ENCODE data around the gene INTS1. TPM values are rescaled to one million over a fixed set of nuclear protein-coding genes. Genes with fewer than 3 reads are reported as not detected.

The INTS1 gene
- total and polyA plus RNA-seq, 10 of the 15 experiments (the other 5 are each of a cell fraction or from before 2014, with no cell fraction given) = 0.52 to 89.0 (median 15.1) TPM

DNA sequence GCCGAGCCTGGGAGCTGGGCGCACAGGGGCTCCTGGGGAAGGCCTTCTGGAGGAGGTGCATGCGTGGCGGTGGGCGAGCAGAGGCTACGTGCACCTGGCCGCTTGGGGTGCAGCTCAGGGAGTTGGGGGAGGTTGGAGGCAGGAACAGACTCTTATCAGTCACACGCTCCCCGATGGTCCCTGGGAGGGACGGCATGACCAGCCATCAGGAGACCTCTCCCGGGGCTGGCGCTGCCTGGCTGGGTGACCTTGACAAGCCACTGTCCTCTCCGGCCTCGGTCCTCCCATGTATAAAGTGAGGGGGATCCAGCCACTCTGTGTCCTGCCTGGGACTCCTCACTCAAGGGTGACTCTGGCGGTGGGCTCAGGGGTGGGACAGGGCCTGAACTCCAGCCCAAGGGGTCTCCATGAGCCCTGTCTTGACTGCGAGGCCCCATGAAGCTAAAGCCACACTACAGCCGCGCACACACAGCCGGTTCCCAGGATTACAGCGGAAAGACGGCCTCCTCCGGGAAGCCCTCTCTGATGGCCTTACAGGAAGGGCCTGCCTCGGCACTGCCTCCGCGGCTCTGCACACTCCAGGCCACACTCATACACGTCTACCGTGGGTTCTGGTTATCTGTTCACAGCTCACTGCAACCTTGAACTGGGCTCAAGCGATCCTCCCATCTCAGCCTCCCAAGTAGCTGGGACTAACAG, 49.5 kb upstream of the INTS1 start:
- Histone ChIP-seq H2AFZ (ENCODE audit: control insufficient read depth, low read depth, low read length) (no peak overlapping the region), H3K9ac (ENCODE audit: control insufficient read depth, insufficient read depth, low read length) (no peak overlapping the region), H3K4me3 (no peak overlapping the region), H4K20me1 (ENCODE audit: control insufficient read depth, insufficient read depth) (no peaks in the 10 kb centered on the region), H3K36me3 (ENCODE audit: control insufficient read depth in 2 of 2, insufficient read depth in 2 of 2, low read length in 1 of 2) (no peaks in the 10 kb centered on the region), H3K27me3 (replicated peaks in 1 of 2; ENCODE audit: control insufficient read depth in 2 of 2, insufficient read depth in 2 of 2, low read length in 1 of 2) (no peaks in the 10 kb centered on the region), H3K79me2 (ENCODE audit: control insufficient read depth, insufficient read depth, low read length) (no peaks in the 10 kb centered on the region), H3K4me1 (ENCODE audit: control insufficient read depth, insufficient read depth, low read length) (no peaks in the 10 kb centered on the region), H3K27ac (ENCODE audit: control insufficient read depth, insufficient read depth) (no peak overlapping the region), H3K4me2 (ENCODE audit: control insufficient read depth, insufficient read depth) (no peak overlapping the region), H3K9me3 (replicated peaks; ENCODE audit: control insufficient read depth, insufficient read depth, low read length) (no peaks in the 10 kb centered on the region)
- ChIA-PET CTCF (interaction anchor here (0.7 kb wide), 1 partner anchor 656 kb away, joined by 3 read pairs; no protein-coding TSS in a partner anchor), SMC1A (ENCODE audit: uncharacterized antibody, unreplicated experiment) (no interaction called here), POLR2A (no interaction called here), RAD21 (ENCODE audit: unreplicated experiment) (no interaction called here)
- DNase-seq (ENCODE audit: low read depth, low spot score) (no peak), ATAC-seq (no peak), FAIRE-seq (no peak)
- intact Hi-C loops (cut with micrococcal nuclease; ENCODE audit: unreplicated experiment) (no loop called here), in situ Hi-C loops (cut with MboI) (no loop called here)
- TF ChIP-seq MEF2A (IDR thresholded peaks at IDR 0.05; ENCODE audit: insufficient read depth, low read depth, low read length) = no peak
- TF ChIP-seq TBL1XR1 (IDR thresholded peaks at IDR 0.05; ENCODE audit: low read depth, low read length) = no peak
- TF ChIP-seq MAX (IDR thresholded peaks at IDR 0.05; ENCODE audit: low read depth, low read length) = no peak
- TF ChIP-seq PAX5 (IDR thresholded peaks at IDR 0.05; ENCODE audit: borderline replicate concordance, low read depth, low read length) = no peak
- no peak for TF ChIP-seq RB1 (IDR thresholded peaks at IDR 0.05; ENCODE audit: borderline replicate concordance)
- TF ChIP-seq SREBF1 (IDR thresholded peaks at IDR 0.05; ENCODE audit: low read length) = no peak
- TF ChIP-seq ZNF207 (IDR thresholded peaks at IDR 0.05; ENCODE audit: borderline replicate concordance) = no peak
- no peak for TF ChIP-seq CHD4 (IDR thresholded peaks at IDR 0.05)
- TF ChIP-seq MTA2 (IDR thresholded peaks at IDR 0.05; ENCODE audit: low read depth) = no peak
- TF ChIP-seq LARP7 (IDR thresholded peaks at IDR 0.05) = no peak
- TF ChIP-seq ZNF622 (IDR thresholded peaks at IDR 0.05) = no peak
- no peak for TF ChIP-seq ZBTB40 (IDR thresholded peaks at IDR 0.05; ENCODE audit: borderline replicate concordance)
- TF ChIP-seq ESRRA (IDR thresholded peaks at IDR 0.05; ENCODE audit: low read length) = no peak
- no TSS peak for BruUV-seq (replicated peaks)
- WGBS (ENCODE audit: insufficient coverage, insufficient replicate concordance, low lambda C conversion rate, missing lambda C conversion rate) = 53% methylated on average over 28 of the region's 28 CpGs

Data from GM12878 (cell line).